Right lobe of liver (tissue), 6 donors: ENCODE data around the gene SCAND1. TPM values are rescaled to one million over a fixed set of nuclear protein-coding genes. Genes with fewer than 3 reads are reported as not detected.

Source experiments
- ATAC-seq, 4 donors: fragments of 200-7000 bp; cut with Tn5 transposase; one replicate each; pipeline ENCODE4 v1.9.1; 2020; ENCODE audit warnings: mild to moderate bottlenecking in 4 of 4, moderate library complexity in 4 of 4
- DNase-seq, 3 donors: peaks; one replicate each; pipeline ENCODE4 v3.0.0-alpha.2; 2020
- H3K27ac ChIP-seq, 3 donors: fragments of 200-600 bp; one replicate each; pipeline ENCODE4 v1.8.0; 2022
- H3K27me3 ChIP-seq, 2 donors: fragments of 200-600 bp; one replicate each; pipeline ENCODE4 v1.8.0; 2022
- H3K36me3 ChIP-seq, 4 donors: fragments of 200-600 bp; sonication (generic) in 1 of 4; one replicate each; pipeline versions ENCODE4 v1.5.1 to v1.8.0; 2017 to 2022; ENCODE audit warnings: control low read depth in 1 of 4
- H3K4me1 ChIP-seq, 4 donors: fragments of 200-600 bp; sonication (generic) in 1 of 4; one replicate each; pipeline versions ENCODE4 v1.5.1 to v1.8.0; 2017 to 2022; ENCODE audit warnings: control low read depth in 1 of 4
- H3K4me3 ChIP-seq, 3 donors: fragments of 200-600 bp; one replicate each; pipeline ENCODE4 v1.8.0; 2022
- H3K9me3 ChIP-seq, 4 donors: fragments of 200-600 bp; sonication (generic) in 1 of 4; one replicate each; pipeline versions ENCODE4 v1.5.1 to v1.8.0; 2017 to 2022; ENCODE audit warnings: control low read depth in 1 of 4
- POLR2A ChIP-seq: fragments of 450-650 bp; IDR thresholded peaks from one replicate; pipeline ENCODE4 v1.6.1; 2017; ENCODE audit warnings: antibody characterized with exemption, mild to moderate bottlenecking
- WGBS: methylation state at CpG from one replicate; pipeline ENCODE4 v1.1.6; 2018; ENCODE audit warnings: low coverage, low lambda C conversion rate; ENCODE audit not compliant: insufficient coverage; ENCODE audit errors: missing lambda C conversion rate; 5-methylcytosine and 5-hydroxymethylcytosine counted together
- intact Hi-C, 2 donors: fragments of 100-400 bp; cut with DNase I; formaldehyde crosslinking; loops; one replicate each; pipeline versions ENCODE4 v1.11.2 to v1.14.1; 2022
- total RNA-seq, 6 experiments: library from RNA; depleted of rRNA in 2 of 6; stranded (reverse); fragments of >200 nt in 2 of 6; fragmentation: NEBNext Ultra II Directional in 3 of 6; extraction: Animal tissue kit (Norgen Biotek cat#: 25700) in 3 of 6; gene quantifications; one replicate each; pipeline versions ENCODE4 v1.1.0 to v1.2.4, GENCODE V29; 2016 to 2023
- TF ChIP-seq, protein P1 (sequence below), 4 donors: fragments of 200-600 bp in 3 of 4; fragments of 450-650 bp in 1 of 4; IDR thresholded peaks; one replicate each; pipeline versions ENCODE4 v1.5.1 to v1.8.0; 2016 to 2022; ENCODE audit warnings: antibody characterized with exemption in 4 of 4, mild to moderate bottlenecking in 2 of 4
- donor health status: DM: no; HTN: yes; CAD: no.
- donor health status: DM: no; HTN: no; CAD: no.
- donor health status: DM: no; HTN: no; CAD: no.
- donor health status: DM: no; HTN: yes; CAD: no.
- donor health status: DM: no; HTN: yes; CAD: no.

The SCAND1 gene
- total RNA-seq, 6 experiments from 2014 or later, result 35.5 to 106 (median 43.8) TPM

- H3K36me3 ChIP-seq, result peaks cover 0 to 5% (median 0%) of the 10 kb centered on the region in 4 donors
- no peak overlapping the region for H3K27ac ChIP-seq
Observed at GRCh38 chr20:35947907-35948306, 6.4 kb downstream of the SCAND1 start.

DNA sequence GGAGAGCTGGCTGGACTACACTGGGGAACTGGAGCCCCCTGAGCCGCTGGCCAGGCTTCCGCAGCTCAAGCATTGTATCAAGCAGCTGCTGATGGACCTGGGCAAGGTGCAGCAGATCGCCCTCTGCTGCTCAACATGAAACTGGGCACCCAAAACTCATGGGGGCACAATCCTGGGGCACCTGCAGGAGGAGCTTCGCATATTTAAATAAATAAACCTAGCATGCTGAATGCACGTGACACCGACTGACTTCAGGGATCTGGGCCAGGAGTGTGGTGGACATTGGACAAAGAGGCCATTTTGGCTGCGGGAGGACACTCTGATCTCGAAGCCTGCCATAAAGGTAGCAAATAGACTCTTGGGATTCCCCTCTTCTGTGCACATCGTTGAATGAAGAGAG is 6.8 kb downstream of the SCAND1 start:
- WGBS, result 20% methylated on average over 5 of the region's 9 CpGs
- H3K9me3 ChIP-seq, result no peaks in the 10 kb centered on the region
- peaks cover 0 to 5% (median 0%) of the 10 kb centered on the region in 4 donors for H3K36me3 ChIP-seq
- H3K4me3 ChIP-seq, result no peak overlapping the region
- H3K27ac ChIP-seq, result no peak overlapping the region
- no peak for TF ChIP-seq POLR2A
- TF ChIP-seq, protein P1, sequence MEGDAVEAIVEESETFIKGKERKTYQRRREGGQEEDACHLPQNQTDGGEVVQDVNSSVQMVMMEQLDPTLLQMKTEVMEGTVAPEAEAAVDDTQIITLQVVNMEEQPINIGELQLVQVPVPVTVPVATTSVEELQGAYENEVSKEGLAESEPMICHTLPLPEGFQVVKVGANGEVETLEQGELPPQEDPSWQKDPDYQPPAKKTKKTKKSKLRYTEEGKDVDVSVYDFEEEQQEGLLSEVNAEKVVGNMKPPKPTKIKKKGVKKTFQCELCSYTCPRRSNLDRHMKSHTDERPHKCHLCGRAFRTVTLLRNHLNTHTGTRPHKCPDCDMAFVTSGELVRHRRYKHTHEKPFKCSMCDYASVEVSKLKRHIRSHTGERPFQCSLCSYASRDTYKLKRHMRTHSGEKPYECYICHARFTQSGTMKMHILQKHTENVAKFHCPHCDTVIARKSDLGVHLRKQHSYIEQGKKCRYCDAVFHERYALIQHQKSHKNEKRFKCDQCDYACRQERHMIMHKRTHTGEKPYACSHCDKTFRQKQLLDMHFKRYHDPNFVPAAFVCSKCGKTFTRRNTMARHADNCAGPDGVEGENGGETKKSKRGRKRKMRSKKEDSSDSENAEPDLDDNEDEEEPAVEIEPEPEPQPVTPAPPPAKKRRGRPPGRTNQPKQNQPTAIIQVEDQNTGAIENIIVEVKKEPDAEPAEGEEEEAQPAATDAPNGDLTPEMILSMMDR (IDR thresholded peaks at IDR 0.05), result peak in 2 of 4 donors; percentile 28 to 44
- intact Hi-C loops, result no loop called here
- ATAC-seq, result peak; percentile 50 to 75 (median 72)
- H3K4me1 ChIP-seq, result peaks cover 0 to 14% (median 1%) of the 10 kb centered on the region in 4 donors
- DNase-seq, result peak; percentile 23 to 56 (median 55)
- H3K27me3 ChIP-seq, result no peaks in the 10 kb centered on the region

More at GRCh38 chr20:35947907-35948306, 6.4 kb downstream of the SCAND1 start:
- WGBS, result 26% methylated on average over 2 of the region's 2 CpGs
- DNase-seq (no peak), ATAC-seq (peak in 2 of 4 donors; percentile 26 to 52)
- H3K9me3 ChIP-seq, result no peaks in the 10 kb centered on the region
- peaks cover 0 to 18% (median 2%) of the 10 kb centered on the region in 4 donors for H3K4me1 ChIP-seq
- intact Hi-C loops, result no loop called here
- H3K27me3 ChIP-seq, result no peaks in the 10 kb centered on the region
- TF ChIP-seq, protein P1 (IDR thresholded peaks at IDR 0.05), result no peak
- TF ChIP-seq POLR2A, result no peak
- no peak overlapping the region for H3K4me3 ChIP-seq

GRCh38 chr20:35942243-35942642 is 12.1 kb downstream of the SCAND1 start:
- no peak overlapping the region for H3K4me3 ChIP-seq

GRCh38 chr20:35941620-35942019 is 12.7 kb downstream of the SCAND1 start:
- no peak overlapping the region for H3K27ac ChIP-seq
- H3K27me3 ChIP-seq, result no peaks in the 10 kb centered on the region
- H3K36me3 ChIP-seq, result peaks cover 0 to 38% (median 6%) of the 10 kb centered on the region in 4 donors
- ATAC-seq (no peak), DNase-seq (no peak)
- no peaks in the 10 kb centered on the region for H3K4me1 ChIP-seq
- intact Hi-C loops, result no loop called here
- no peaks in the 10 kb centered on the region for H3K9me3 ChIP-seq
- 100% methylated on average over 2 of the region's 2 CpGs for WGBS
- no peak overlapping the region for H3K4me3 ChIP-seq
- TF ChIP-seq POLR2A, result no peak
- TF ChIP-seq, protein P1 (IDR thresholded peaks at IDR 0.05), result no peak

More at GRCh38 chr20:35942243-35942642, 12.1 kb downstream of the SCAND1 start:
- Histone ChIP-seq H3K4me1 (no peaks in the 10 kb centered on the region), H3K27ac (no peak overlapping the region), H3K27me3 (no peaks in the 10 kb centered on the region), H3K9me3 (no peaks in the 10 kb centered on the region), H3K36me3 (peaks cover 0 to 38% (median 6%) of the 10 kb centered on the region in 4 donors)
- DNase-seq (no peak), ATAC-seq (peak in 3 of 4 donors; percentile 13 to 44 (median 20))
- TF ChIP-seq, protein P1 (IDR thresholded peaks at IDR 0.05), result no peak
- no peak for TF ChIP-seq POLR2A
- WGBS, result 75% methylated on average over 1 of the region's 2 CpGs
- intact Hi-C loops, result no loop called here
